Osteoblast (primary cell): ENCODE data around the gene CFAP54. TPM values are rescaled to one million over a fixed set of nuclear protein-coding genes. Genes with fewer than 3 reads are reported as not detected.

Source experiments
- DNase-seq: peaks from one replicate; pipeline ENCODE4 v3.0.0; 2011; ENCODE audit warnings: low spot score, mixed read lengths; ENCODE audit not compliant: insufficient read length; ENCODE audit errors: missing footprints
- H2AFZ ChIP-seq: 2 replicates; pipeline ENCODE4 v1.6.0; 2011; ENCODE audit warnings: mild to moderate bottlenecking, low read length
- H3K27ac ChIP-seq: 2 replicates; pipeline ENCODE4 v1.5.1; 2011; ENCODE audit warnings: mild to moderate bottlenecking, low read depth, low read length, moderate library complexity
- H3K27me3 ChIP-seq: 2 replicates; pipeline ENCODE4 v1.6.0; 2012; ENCODE audit warnings: mild to moderate bottlenecking, control low read depth, inconsistent platforms, low read length, moderate library complexity; ENCODE audit not compliant: insufficient read depth
- H3K36me3 ChIP-seq: 2 replicates; pipeline ENCODE4 v1.5.1; 2011; ENCODE audit warnings: mild to moderate bottlenecking, low read length, control low read depth, moderate library complexity; ENCODE audit not compliant: insufficient read depth
- H3K4me1 ChIP-seq: 2 replicates; pipeline ENCODE4 v1.5.1; 2011; ENCODE audit warnings: mild to moderate bottlenecking, low read length, control low read depth, moderate library complexity; ENCODE audit not compliant: insufficient read depth
- H3K4me2 ChIP-seq: 2 replicates; pipeline ENCODE4 v1.6.0; 2011; ENCODE audit warnings: mild to moderate bottlenecking, low read length; ENCODE audit not compliant: insufficient read depth
- H3K4me3 ChIP-seq: fragments of 200-600 bp; sonication (generic); 3 replicates; pipeline ENCODE4 v1.5.1; 2012; ENCODE audit warnings: mild to moderate bottlenecking, low read length, inconsistent platforms; ENCODE audit not compliant: insufficient read depth
- H3K79me2 ChIP-seq: 2 replicates; pipeline ENCODE4 v1.6.0; 2012; ENCODE audit warnings: mild to moderate bottlenecking, low read length, control low read depth, inconsistent platforms; ENCODE audit not compliant: insufficient read depth
- H3K9me3 ChIP-seq: 2 replicates; pipeline ENCODE4 v1.5.1; 2011; ENCODE audit warnings: low read depth, low read length, control low read depth
- H4K20me1 ChIP-seq: 2 replicates; pipeline ENCODE4 v1.6.0; 2012; ENCODE audit warnings: mild to moderate bottlenecking, low read length, control low read depth; ENCODE audit not compliant: insufficient read depth
- CTCF ChIP-seq: IDR thresholded peaks from 2 replicates; pipeline ENCODE4 v1.5.1; 2011; ENCODE audit warnings: mild to moderate bottlenecking, low read depth, low read length, moderate library complexity; ENCODE audit errors: extremely low read depth
- total RNA-seq: library from RNA; depleted of rRNA; stranded (reverse); fragments of >200 nt; gene quantifications from 2 replicates; pipeline ENCODE4 v1.2.3, GENCODE V29; 2012

CFAP54 gene
- total RNA-seq, 1 donor = 2.2 TPM

GRCh38 chr12:96701856-96702255 is 212.5 kb downstream of the CFAP54 start:
- Histone ChIP-seq H3K4me2 (no peak overlapping the region), H3K4me1 (no peaks in the 10 kb centered on the region), H3K27ac (no peak overlapping the region), H3K36me3 (no peaks in the 10 kb centered on the region), H2AFZ (no peak overlapping the region), H3K4me3 (no peak overlapping the region), H4K20me1 (no peaks in the 10 kb centered on the region), H3K27me3 (no peaks in the 10 kb centered on the region), H3K79me2 (no peaks in the 10 kb centered on the region), H3K9me3 (no peaks in the 10 kb centered on the region)
- TF ChIP-seq CTCF = no peak
- DNase-seq = no peak

- H2AFZ ChIP-seq = no peak overlapping the region
- H3K4me2 ChIP-seq = no peak overlapping the region
- DNase-seq = no peak
- H4K20me1 ChIP-seq = no peaks in the 10 kb centered on the region
- TF ChIP-seq CTCF = no peak
- no peak overlapping the region for H3K4me3 ChIP-seq
- H3K36me3 ChIP-seq = no peaks in the 10 kb centered on the region
- no peak overlapping the region for H3K27ac ChIP-seq
- no peaks in the 10 kb centered on the region for H3K79me2 ChIP-seq
- no peaks in the 10 kb centered on the region for H3K27me3 ChIP-seq
- no peaks in the 10 kb centered on the region for H3K9me3 ChIP-seq
- no peaks in the 10 kb centered on the region for H3K4me1 ChIP-seq
These were observed 220.9 kb downstream of the CFAP54 start for GRCh38 chr12:96710127-96710745.

GRCh38 chr12:96711364-96711763 is 222.0 kb downstream of the CFAP54 start:
- no peaks in the 10 kb centered on the region for H3K4me1 ChIP-seq
- no peak overlapping the region for H3K27ac ChIP-seq
- no peak overlapping the region for H3K4me3 ChIP-seq
- H3K4me2 ChIP-seq = no peak overlapping the region
- H3K79me2 ChIP-seq = no peaks in the 10 kb centered on the region
- no peaks in the 10 kb centered on the region for H3K36me3 ChIP-seq
- DNase-seq = no peak
- H4K20me1 ChIP-seq = no peaks in the 10 kb centered on the region
- H2AFZ ChIP-seq = no peak overlapping the region
- no peak for TF ChIP-seq CTCF
- H3K9me3 ChIP-seq = no peaks in the 10 kb centered on the region
- H3K27me3 ChIP-seq = no peaks in the 10 kb centered on the region

- DNase-seq = no peak
- Histone ChIP-seq H3K27ac (no peak overlapping the region), H3K79me2 (no peaks in the 10 kb centered on the region), H3K9me3 (no peaks in the 10 kb centered on the region), H3K27me3 (no peaks in the 10 kb centered on the region), H3K4me1 (no peaks in the 10 kb centered on the region), H3K4me2 (no peak overlapping the region), H3K36me3 (no peaks in the 10 kb centered on the region), H4K20me1 (no peaks in the 10 kb centered on the region), H2AFZ (no peak overlapping the region), H3K4me3 (no peak overlapping the region)
- no peak for TF ChIP-seq CTCF
These were observed 224.8 kb downstream of the CFAP54 start for GRCh38 chr12:96714199-96714598.
